ENCODE results near the gene ETV1. TPM values are rescaled to one million over a fixed set of nuclear protein-coding genes. Genes with fewer than 3 reads are reported as not detected.
A peak's percentile ranks its signal among the peaks of the same experiment; 100 is the strongest.

The ETV1 gene
- total RNA-seq, 1 experiment from 2014 or later: 7.4 TPM

- no TSS peak for BruUV-seq (replicated peaks)
- in situ Hi-C loops (cut with HindIII; ENCODE audit: low pct_unique_long_range_greater_than_20kb, low sequenced_read_pairs) (no loop called here), intact Hi-C loops (cut with micrococcal nuclease; ENCODE audit: unreplicated experiment) (loop anchor here (5.0 to 10.0 kb wide), 2 partner anchors 466 to 704 kb away; no protein-coding TSS in a partner anchor)
- Histone ChIP-seq H3K4me3 (ENCODE audit: low read depth in 2 of 2, low read length in 2 of 2) (peak overlapping the region; percentile 66 to 88), H3K27ac (ENCODE audit: low read length) (peak overlapping the region; percentile 73), H3K27me3 (ENCODE audit: control insufficient read depth, insufficient read depth, low read length) (no peaks in the 10 kb centered on the region), H3K4me1 (ENCODE audit: control insufficient read depth, insufficient read depth, low read length) (peaks cover 8% of the 10 kb centered on the region), H3K36me3 (ENCODE audit: control insufficient read depth, insufficient read depth, low read length) (no peaks in the 10 kb centered on the region), H3K9me3 (ENCODE audit: control insufficient read depth, insufficient read depth, low read depth, low read length) (no peaks in the 10 kb centered on the region)
- TF ChIP-seq TCF7L2 (IDR thresholded peaks at IDR 0.05; ENCODE audit: low read depth, low read length) (no peak), REST (IDR thresholded peaks at IDR 0.05; ENCODE audit: insufficient read depth in 1 of 2, low read depth in 2 of 2, low read length in 1 of 2) (no peak), SIN3A (IDR thresholded peaks at IDR 0.05; ENCODE audit: borderline replicate concordance, insufficient read depth, low read depth, low read length) (no peak; the same call in 1 of the 2 replicates), CTCF (IDR thresholded peaks at IDR 0.05) (no peak), POLR2AphosphoS5 (IDR thresholded peaks at IDR 0.05; ENCODE audit: low read depth, low read length) (no peak)
- peak; percentile 95 for ATAC-seq
- DNase-seq (ENCODE audit: low read depth, low spot score): peak; percentile 99
- POLR2A ChIA-PET: interaction anchor here (0.6 kb wide), 1 partner anchor 18 kb away, joined by 4 read pairs; no protein-coding TSS in a partner anchor
- CTCF ChIA-PET: no interaction called here
Measured at GRCh38 chr7:13990984-13991790, 1.7 kb upstream of the ETV1 start.

- Histone ChIP-seq H3K4me3 (ENCODE audit: low read depth in 2 of 2, low read length in 2 of 2) (peak overlapping the region; percentile 66 to 88), H3K27me3 (ENCODE audit: control insufficient read depth, insufficient read depth, low read length) (no peaks in the 10 kb centered on the region), H3K36me3 (ENCODE audit: control insufficient read depth, insufficient read depth, low read length) (no peaks in the 10 kb centered on the region), H3K27ac (ENCODE audit: low read length) (peak overlapping the region; percentile 51), H3K4me1 (ENCODE audit: control insufficient read depth, insufficient read depth, low read length) (peaks cover 8% of the 10 kb centered on the region), H3K9me3 (ENCODE audit: control insufficient read depth, insufficient read depth, low read depth, low read length) (no peaks in the 10 kb centered on the region)
- no TSS peak for BruUV-seq (replicated peaks)
- ChIA-PET POLR2A (interaction anchor here (0.5 to 1.4 kb wide), 3 partner anchors 9 to 167 kb away, joined by 3 to 5 read pairs (median 4); no protein-coding TSS in a partner anchor), CTCF (interaction anchor here (0.6 to 0.8 kb wide), 3 partner anchors 29 to 701 kb away, joined by 3 to 4 read pairs (median 3); no protein-coding TSS in a partner anchor)
- TF ChIP-seq POLR2AphosphoS5 (IDR thresholded peaks at IDR 0.05; ENCODE audit: low read depth, low read length) (no peak), SIN3A (IDR thresholded peaks at IDR 0.05; ENCODE audit: borderline replicate concordance, insufficient read depth, low read depth, low read length) (peak; percentile 47; the same call in 1 of the 2 replicates)
- intact Hi-C loops (cut with micrococcal nuclease; ENCODE audit: unreplicated experiment) (loop anchor here (5.0 to 10.0 kb wide), 2 partner anchors 467 to 704 kb away; no protein-coding TSS in a partner anchor), in situ Hi-C loops (cut with HindIII; ENCODE audit: low pct_unique_long_range_greater_than_20kb, low sequenced_read_pairs) (no loop called here)
- ATAC-seq: peak; percentile 49
- DNase-seq (ENCODE audit: low read depth, low spot score): peak; percentile 63
Measured at GRCh38 chr7:13990319-13990983, 985 bp upstream of the ETV1 start.

Measured in Panc1 (cell line).